ENCODE data around the gene TSHZ1. TPM values are rescaled to one million over a fixed set of nuclear protein-coding genes. Genes with fewer than 3 reads are reported as not detected.

TSHZ1 gene
- total and polyA plus RNA-seq, 2 experiments from 2014 or later: 2.2 to 4.4 TPM

GRCh38 chr18:75220551-75221355, 10.2 kb downstream of the TSHZ1 start:
- Histone ChIP-seq H3K4me1 (ENCODE audit: insufficient read depth) (peaks cover 11% of the 10 kb centered on the region), H3K9me3 (ENCODE audit: low read depth) (no peaks in the 10 kb centered on the region), H3K4me3 (no peak overlapping the region), H3K27me3 (replicated peaks; ENCODE audit: insufficient read depth) (no peaks in the 10 kb centered on the region), H2AFZ (no peak overlapping the region; the same call in 1 of the 2 replicates), H3K9ac (no peak overlapping the region), H3K4me2 (ENCODE audit: unreplicated experiment) (peak overlapping the region; percentile 37), H3K9me2 (ENCODE audit: insufficient read depth) (no peaks in the 10 kb centered on the region), H4K20me1 (ENCODE audit: insufficient read depth) (no peaks in the 10 kb centered on the region), H3K79me2 (ENCODE audit: insufficient read depth) (peaks cover 96% of the 10 kb centered on the region), H3K27ac (no peak overlapping the region), H3K36me3 (ENCODE audit: low read depth) (no peaks in the 10 kb centered on the region), H3F3A (ENCODE audit: insufficient read depth) (no peaks in the 10 kb centered on the region)
- TF ChIP-seq EZH2phosphoT487 (IDR thresholded peaks at IDR 0.05; ENCODE audit: insufficient read depth, low read depth): no peak
- TF ChIP-seq EZH2 (IDR thresholded peaks at IDR 0.05; ENCODE audit: insufficient read depth, poor library complexity, severe bottlenecking): no peak
- WGBS, 2 experiments (ENCODE audit: low coverage in 1 of 2, low lambda C conversion rate in 2 of 2, missing lambda C conversion rate in 2 of 2): 44 to 50% methylated on average over 12 of the region's 12 CpGs
- in situ Hi-C loops (cut with MboI): loop anchor here (25.0 kb wide), 1 partner anchor 558 kb away; no protein-coding TSS in a partner anchor
- no peak for DNase-seq

DNA sequence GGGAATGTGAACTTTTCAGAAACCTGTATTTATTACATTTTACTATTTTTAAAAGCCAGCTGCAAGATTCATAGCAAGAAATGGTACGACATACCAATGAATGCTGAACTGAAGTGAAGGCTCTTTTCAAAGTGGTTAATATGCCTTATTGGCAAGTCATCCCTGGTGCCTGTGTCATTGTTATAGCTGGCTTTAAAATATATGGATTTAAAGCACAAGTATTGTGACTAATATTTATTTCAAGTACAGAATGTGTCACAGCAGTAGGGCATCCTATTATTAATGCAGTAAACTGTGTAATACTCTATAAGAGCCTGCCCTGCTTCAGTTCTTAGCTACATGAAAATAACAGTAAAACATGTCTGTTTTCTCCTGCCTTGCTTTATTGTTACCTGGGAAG, 10.8 kb downstream of the TSHZ1 start:
- Histone ChIP-seq H3K4me1 (ENCODE audit: insufficient read depth) (peaks cover 15% of the 10 kb centered on the region), H2AFZ (no peak overlapping the region), H3K36me3 (ENCODE audit: low read depth) (no peaks in the 10 kb centered on the region), H3K9ac (no peak overlapping the region), H3K27ac (no peak overlapping the region), H3K4me3 (no peak overlapping the region), H3K9me2 (ENCODE audit: insufficient read depth) (no peaks in the 10 kb centered on the region), H4K20me1 (ENCODE audit: insufficient read depth) (no peaks in the 10 kb centered on the region), H3K27me3 (replicated peaks; ENCODE audit: insufficient read depth) (no peaks in the 10 kb centered on the region), H3K79me2 (ENCODE audit: insufficient read depth) (peaks cover 95% of the 10 kb centered on the region), H3K9me3 (ENCODE audit: low read depth) (no peaks in the 10 kb centered on the region), H3F3A (ENCODE audit: insufficient read depth) (no peaks in the 10 kb centered on the region), H3K4me2 (ENCODE audit: unreplicated experiment) (peak overlapping the region; percentile 37)
- DNase-seq: peak; percentile 40
- TF ChIP-seq EZH2 (IDR thresholded peaks at IDR 0.05; ENCODE audit: insufficient read depth, poor library complexity, severe bottlenecking) (no peak), EZH2phosphoT487 (IDR thresholded peaks at IDR 0.05; ENCODE audit: insufficient read depth, low read depth) (no peak)
- 51 to 72% methylated on average over 1 of the region's 1 CpG for WGBS, 2 experiments (ENCODE audit: low coverage in 1 of 2, low lambda C conversion rate in 2 of 2, missing lambda C conversion rate in 2 of 2)
- in situ Hi-C loops (cut with MboI): loop anchor here (25.0 kb wide), 1 partner anchor 559 kb away; no protein-coding TSS in a partner anchor

DNA sequence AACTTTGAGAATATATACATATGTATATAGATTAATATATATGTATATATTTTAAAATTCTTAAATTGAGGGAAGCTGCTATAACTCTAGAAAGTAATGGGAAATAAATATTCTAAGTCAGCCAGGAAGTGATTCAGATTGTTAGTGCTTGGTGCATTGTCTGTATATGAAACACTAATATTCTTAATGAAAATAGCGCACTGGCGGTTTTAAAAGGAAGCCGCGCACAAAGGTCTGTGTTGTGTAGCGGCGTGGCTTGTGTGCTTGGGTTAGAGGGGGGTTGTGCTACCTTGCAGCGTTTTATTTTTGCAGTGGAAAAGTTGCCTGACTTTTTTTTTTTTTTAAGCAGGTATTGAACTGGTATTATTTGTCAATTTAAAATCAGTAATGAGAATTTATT, 11.3 kb downstream of the TSHZ1 start:
- Histone ChIP-seq H3K4me3 (no peak overlapping the region), H3K27me3 (replicated peaks; ENCODE audit: insufficient read depth) (no peaks in the 10 kb centered on the region), H2AFZ (no peak overlapping the region), H3K4me2 (ENCODE audit: unreplicated experiment) (no peak overlapping the region), H3K27ac (no peak overlapping the region), H3F3A (ENCODE audit: insufficient read depth) (no peaks in the 10 kb centered on the region), H3K9ac (no peak overlapping the region), H3K36me3 (ENCODE audit: low read depth) (no peaks in the 10 kb centered on the region), H3K9me3 (ENCODE audit: low read depth) (no peaks in the 10 kb centered on the region), H3K4me1 (ENCODE audit: insufficient read depth) (peaks cover 20% of the 10 kb centered on the region), H3K79me2 (ENCODE audit: insufficient read depth) (peaks cover 94% of the 10 kb centered on the region), H4K20me1 (ENCODE audit: insufficient read depth) (no peaks in the 10 kb centered on the region), H3K9me2 (ENCODE audit: insufficient read depth) (no peaks in the 10 kb centered on the region)
- WGBS, 2 experiments (ENCODE audit: low coverage in 1 of 2, low lambda C conversion rate in 2 of 2, missing lambda C conversion rate in 2 of 2): 91 to 94% methylated on average over 7 of the region's 7 CpGs
- TF ChIP-seq EZH2 (IDR thresholded peaks at IDR 0.05; ENCODE audit: insufficient read depth, poor library complexity, severe bottlenecking): no peak
- TF ChIP-seq EZH2phosphoT487 (IDR thresholded peaks at IDR 0.05; ENCODE audit: insufficient read depth, low read depth): no peak
- DNase-seq: no peak
- in situ Hi-C loops (cut with MboI): loop anchor here (25.0 kb wide), 1 partner anchor 560 kb away; no protein-coding TSS in a partner anchor

GRCh38 chr18:75222407-75222806, 11.8 kb downstream of the TSHZ1 start:
- no peak for TF ChIP-seq EZH2phosphoT487 (IDR thresholded peaks at IDR 0.05; ENCODE audit: insufficient read depth, low read depth)
- TF ChIP-seq EZH2 (IDR thresholded peaks at IDR 0.05; ENCODE audit: insufficient read depth, poor library complexity, severe bottlenecking): no peak
- Histone ChIP-seq H3K27me3 (replicated peaks; ENCODE audit: insufficient read depth) (no peaks in the 10 kb centered on the region), H3K4me2 (ENCODE audit: unreplicated experiment) (no peak overlapping the region), H2AFZ (no peak overlapping the region), H4K20me1 (ENCODE audit: insufficient read depth) (no peaks in the 10 kb centered on the region), H3K79me2 (ENCODE audit: insufficient read depth) (peaks cover 94% of the 10 kb centered on the region), H3K27ac (no peak overlapping the region), H3K9me2 (ENCODE audit: insufficient read depth) (no peaks in the 10 kb centered on the region), H3K9me3 (ENCODE audit: low read depth) (no peaks in the 10 kb centered on the region), H3K36me3 (ENCODE audit: low read depth) (no peaks in the 10 kb centered on the region), H3F3A (ENCODE audit: insufficient read depth) (no peaks in the 10 kb centered on the region), H3K9ac (no peak overlapping the region), H3K4me3 (no peak overlapping the region), H3K4me1 (ENCODE audit: insufficient read depth) (peaks cover 25% of the 10 kb centered on the region)
- DNase-seq: no peak
- 97 to 99% methylated on average over 10 of the region's 10 CpGs for WGBS, 2 experiments (ENCODE audit: low coverage in 1 of 2, low lambda C conversion rate in 2 of 2, missing lambda C conversion rate in 2 of 2)
- in situ Hi-C loops (cut with MboI): loop anchor here (25.0 kb wide), 1 partner anchor 560 kb away; no protein-coding TSS in a partner anchor
